Mesodermal cell (in vitro differentiated cells): Measurements from ENCODE around the gene DGAT2.

ENCODE experiments used
- H3K27ac ChIP-seq: 2 replicates; pipeline ENCODE4 v1.7.0; 2013; ENCODE audit warnings: mild to moderate bottlenecking, low read depth, low read length, moderate library complexity; ENCODE audit not compliant: severe bottlenecking
- H3K36me3 ChIP-seq: 2 replicates; pipeline ENCODE4 v1.7.1; 2013; ENCODE audit warnings: mild to moderate bottlenecking, low read length, moderate library complexity; ENCODE audit not compliant: control insufficient read depth, insufficient read depth
- H3K4me1 ChIP-seq: one replicate; pipeline ENCODE4 v1.7.1; 2013; ENCODE audit warnings: mild to moderate bottlenecking, low read length; ENCODE audit not compliant: insufficient read depth, control insufficient read depth, poor library complexity, severe bottlenecking
- H3K4me3 ChIP-seq: 2 replicates; pipeline ENCODE4 v1.7.0; 2013; ENCODE audit warnings: low read length, control low read depth, mild to moderate bottlenecking; ENCODE audit not compliant: insufficient read depth, poor library complexity, severe bottlenecking; ENCODE audit errors: extremely low read depth
- H3K9me3 ChIP-seq: 2 replicates; pipeline ENCODE4 v1.7.1; 2013; ENCODE audit warnings: mild to moderate bottlenecking, low read length, moderate library complexity; ENCODE audit not compliant: control insufficient read depth
- WGBS, 2 experiments: methylation state at CpG; one replicate each; pipeline ENCODE4 v1.1.5; 2013; ENCODE audit warnings: missing lambda C conversion rate in 2 of 2; ENCODE audit not compliant: insufficient coverage in 2 of 2; 5-methylcytosine and 5-hydroxymethylcytosine counted together

The DGAT2 gene

DNA sequence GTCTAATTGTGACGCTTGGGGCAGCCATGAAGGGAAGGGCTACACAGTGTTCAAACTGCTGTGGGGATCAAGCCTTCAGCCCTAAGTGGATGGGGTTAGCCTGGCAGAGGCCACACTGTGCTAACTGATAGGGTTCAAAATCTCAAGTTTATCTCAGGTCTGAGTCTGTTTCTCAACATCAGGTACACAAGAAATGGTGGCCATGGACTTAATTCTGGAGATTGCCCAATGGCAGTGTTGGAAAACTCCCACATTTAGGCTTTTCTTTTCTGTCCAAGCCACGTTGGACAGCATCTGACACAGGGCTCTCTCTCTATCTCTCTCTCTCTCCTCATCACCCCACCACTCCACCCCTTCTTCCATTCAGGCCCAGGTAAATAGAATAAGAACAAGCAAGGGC lies 10.9 kb upstream of the DGAT2 start:
- H3K36me3 ChIP-seq, result no peaks in the 10 kb centered on the region
- whole genome bisulfite sequencing, 2 experiments, result 90 to 97% methylated on average over 2 of the region's 2 CpGs
- H3K9me3 ChIP-seq, result no peaks in the 10 kb centered on the region
- no peak overlapping the region for H3K4me3 ChIP-seq
- no peak overlapping the region for H3K27ac ChIP-seq
- H3K4me1 ChIP-seq, result peaks cover 3% of the 10 kb centered on the region

- Histone ChIP-seq H3K4me3 (no peak overlapping the region), H3K4me1 (peaks cover 3% of the 10 kb centered on the region)
- WGBS, 2 experiments, result 100% methylated on average over 1 to 2 of the region's 4 CpGs
Observed at GRCh38 chr11:75759832-75760231, 8.7 kb upstream of the DGAT2 start.

GRCh38 chr11:75760243-75760642 lies 8.3 kb upstream of the DGAT2 start:
- Histone ChIP-seq H3K4me1 (peaks cover 3% of the 10 kb centered on the region), H3K9me3 (no peaks in the 10 kb centered on the region), H3K4me3 (no peak overlapping the region), H3K27ac (no peak overlapping the region), H3K36me3 (no peaks in the 10 kb centered on the region)

More at GRCh38 chr11:75759832-75760231, 8.7 kb upstream of the DGAT2 start:
- H3K27ac ChIP-seq, result no peak overlapping the region
- H3K36me3 ChIP-seq, result no peaks in the 10 kb centered on the region
- H3K9me3 ChIP-seq, result no peaks in the 10 kb centered on the region

GRCh38 chr11:75760710-75761493 lies 7.7 kb upstream of the DGAT2 start:
- H3K9me3 ChIP-seq, result no peaks in the 10 kb centered on the region
- 83 to 100% methylated on average over 2 of the region's 3 CpGs for WGBS, 2 experiments
- H3K27ac ChIP-seq, result no peak overlapping the region
- peaks cover 3% of the 10 kb centered on the region for H3K4me1 ChIP-seq
- no peak overlapping the region for H3K4me3 ChIP-seq
- no peaks in the 10 kb centered on the region for H3K36me3 ChIP-seq

GRCh38 chr11:75762158-75762557 lies 6.4 kb upstream of the DGAT2 start:
- no peaks in the 10 kb centered on the region for H3K36me3 ChIP-seq
- H3K4me3 ChIP-seq, result no peak overlapping the region
- 92 to 96% methylated on average over 5 to 7 of the region's 8 CpGs for WGBS, 2 experiments
- no peak overlapping the region for H3K27ac ChIP-seq
- H3K9me3 ChIP-seq, result no peaks in the 10 kb centered on the region
- peaks cover 3% of the 10 kb centered on the region for H3K4me1 ChIP-seq

GRCh38 chr11:75762885-75763284 lies 5.7 kb upstream of the DGAT2 start:
- Histone ChIP-seq H3K4me3 (no peak overlapping the region), H3K27ac (no peak overlapping the region), H3K9me3 (no peaks in the 10 kb centered on the region), H3K36me3 (no peaks in the 10 kb centered on the region), H3K4me1 (peaks cover 3% of the 10 kb centered on the region)
- WGBS, 2 experiments, result 89 to 100% methylated on average over 1 of the region's 2 CpGs

DNA sequence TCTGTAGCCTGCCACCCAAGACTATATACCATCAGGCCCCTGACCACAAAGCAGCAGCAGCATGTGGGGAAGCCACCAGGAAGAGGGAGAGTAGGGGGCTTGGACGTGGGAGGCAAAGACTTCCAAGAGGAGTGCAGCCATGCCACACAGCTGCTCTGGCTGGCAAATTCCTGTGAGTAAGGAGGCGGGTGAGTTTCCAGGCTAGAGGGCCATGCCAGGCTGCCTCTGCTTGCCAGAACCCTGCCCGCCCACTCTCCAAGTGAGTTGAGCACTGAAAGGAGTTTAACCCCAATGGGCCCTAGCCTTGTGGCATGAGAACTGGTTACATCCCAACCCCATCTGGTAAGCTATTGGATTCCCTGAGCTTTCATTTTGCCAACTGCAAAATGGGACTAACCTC lies 4.7 kb upstream of the DGAT2 start:
- 88 to 90% methylated on average over 3 of the region's 3 CpGs for WGBS, 2 experiments
- Histone ChIP-seq H3K27ac (no peak overlapping the region), H3K9me3 (no peaks in the 10 kb centered on the region), H3K4me3 (no peak overlapping the region), H3K4me1 (peaks cover 4% of the 10 kb centered on the region), H3K36me3 (no peaks in the 10 kb centered on the region)

DNA sequence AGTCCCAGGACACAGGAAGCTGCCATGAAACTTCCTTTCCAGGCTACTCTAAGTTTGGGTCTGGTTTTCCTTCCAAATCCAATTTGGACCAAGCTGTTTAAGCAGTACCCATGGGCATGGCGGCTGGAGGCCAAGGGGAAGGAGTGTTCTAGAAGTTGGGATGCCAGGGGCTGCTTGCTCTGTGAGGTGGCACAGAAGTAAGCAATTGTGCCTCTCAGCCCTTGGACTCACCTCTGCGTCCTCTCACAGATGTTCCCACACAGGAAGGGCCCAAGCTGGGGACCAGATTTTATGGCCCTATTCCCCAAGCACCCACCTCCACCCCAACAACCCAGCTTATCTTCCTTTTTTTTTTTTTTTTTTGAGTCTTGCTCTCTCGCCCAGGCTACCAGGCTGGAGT lies 3.5 kb upstream of the DGAT2 start:
- Histone ChIP-seq H3K4me3 (no peak overlapping the region), H3K27ac (no peak overlapping the region), H3K36me3 (no peaks in the 10 kb centered on the region), H3K9me3 (no peaks in the 10 kb centered on the region), H3K4me1 (peaks cover 10% of the 10 kb centered on the region)
- WGBS, 2 experiments, result 90 to 100% methylated on average over 1 to 3 of the region's 3 CpGs

GRCh38 chr11:75766443-75767227 lies 1.9 kb upstream of the DGAT2 start:
- WGBS, 2 experiments, result 59 to 86% methylated on average over 2 to 4 of the region's 4 CpGs
- Histone ChIP-seq H3K4me3 (no peak overlapping the region), H3K27ac (no peak overlapping the region), H3K9me3 (no peaks in the 10 kb centered on the region), H3K36me3 (no peaks in the 10 kb centered on the region), H3K4me1 (peaks cover 6% of the 10 kb centered on the region)

GRCh38 chr11:75767228-75767572 lies 1.4 kb upstream of the DGAT2 start:
- Histone ChIP-seq H3K36me3 (no peaks in the 10 kb centered on the region), H3K9me3 (no peaks in the 10 kb centered on the region), H3K4me1 (peaks cover 6% of the 10 kb centered on the region), H3K27ac (no peak overlapping the region), H3K4me3 (no peak overlapping the region)
- 80 to 83% methylated on average over 6 of the region's 6 CpGs for WGBS, 2 experiments

DNA sequence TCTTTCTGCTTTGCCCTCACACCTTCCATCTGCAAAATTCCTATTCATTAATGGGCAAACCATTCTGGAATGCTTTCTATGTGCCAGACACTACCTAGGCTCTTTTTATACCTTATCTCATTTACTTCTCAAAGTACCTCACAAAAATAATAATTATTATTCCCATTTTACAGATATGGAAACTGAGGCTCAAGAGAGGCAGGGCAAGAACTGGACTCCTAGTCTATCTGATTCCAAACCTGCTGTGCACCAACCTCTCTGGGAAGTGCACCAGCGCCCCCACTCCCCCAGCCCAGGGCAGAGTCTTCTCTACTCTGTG lies 826 bp upstream of the DGAT2 start:
- Histone ChIP-seq H3K4me1 (peaks cover 6% of the 10 kb centered on the region), H3K4me3 (no peak overlapping the region), H3K27ac (no peak overlapping the region), H3K36me3 (no peaks in the 10 kb centered on the region), H3K9me3 (no peaks in the 10 kb centered on the region)
- WGBS, 2 experiments, result 60% methylated on average over 1 of the region's 1 CpG; no CpG with 5 or more reads in 1 of the 2 experiments
